Right lobe of liver (tissue), 4 donors: Measurements from ENCODE around the gene APH1B.

Experiments
- CTCF ChIP-seq, 4 donors: fragments of 200-600 bp in 3 of 4; fragments of 450-650 bp in 1 of 4; IDR thresholded peaks; one replicate each; pipeline versions ENCODE4 v1.5.1 to v1.8.0; 2016 to 2022; ENCODE audit warnings: antibody characterized with exemption in 4 of 4, mild to moderate bottlenecking in 2 of 4
- POLR2A ChIP-seq: fragments of 450-650 bp; IDR thresholded peaks from one replicate; pipeline ENCODE4 v1.6.1; 2017; ENCODE audit warnings: antibody characterized with exemption, mild to moderate bottlenecking
- donor health status: DM: no; HTN: no; CAD: no.
- donor health status: DM: no; HTN: no; CAD: no.
- donor health status: DM: no; HTN: yes; CAD: no.

GRCh38 chr15:63358241-63359029 lies 81.0 kb downstream of the APH1B start:
- no peak for TF ChIP-seq CTCF (IDR thresholded peaks at IDR 0.05)
- TF ChIP-seq POLR2A: no peak
